Psoas muscle (tissue), 8 donors: Measurements from ENCODE around the gene TYROBP. TPM values are rescaled to one million over a fixed set of nuclear protein-coding genes. Genes with fewer than 3 reads are reported as not detected.

Source experiments
- ATAC-seq, 4 donors: fragments of 200-7000 bp; cut with Tn5 transposase; one replicate each; pipeline ENCODE4 v1.9.1; 2020; ENCODE audit warnings: moderate library complexity in 3 of 4, mild to moderate bottlenecking in 2 of 4
- DNase-seq, 2 donors: peaks; one replicate each; pipeline ENCODE4 v3.0.0-alpha.2; 2020
- H3K27ac ChIP-seq: fragments of 200-600 bp; one replicate; pipeline ENCODE4 v1.8.0; 2022
- H3K27me3 ChIP-seq, 3 donors: fragments of 200-600 bp in 1 of 3; one replicate each; pipeline versions ENCODE4 v1.6.1 to v1.8.0; 2013 to 2022; ENCODE audit warnings: low read length in 2 of 3, mild to moderate bottlenecking in 2 of 3, moderate library complexity in 1 of 3; ENCODE audit not compliant: insufficient read depth in 3 of 3
- H3K36me3 ChIP-seq, 2 donors: fragments of 200-600 bp in 1 of 2; one replicate each; pipeline versions ENCODE4 v1.6.1 to v1.8.0; 2013 to 2022; ENCODE audit warnings: low read depth in 1 of 2, mild to moderate bottlenecking in 1 of 2, moderate library complexity in 1 of 2; ENCODE audit not compliant: insufficient read depth in 1 of 2
- H3K4me1 ChIP-seq: fragments of 200-600 bp; one replicate; pipeline ENCODE4 v1.8.0; 2022
- H3K4me3 ChIP-seq: fragments of 200-600 bp; one replicate; pipeline ENCODE4 v1.8.0; 2022; ENCODE audit warnings: mild to moderate bottlenecking
- H3K9me3 ChIP-seq: fragments of 200-600 bp; one replicate; pipeline ENCODE4 v1.8.0; 2022
- WGBS, 3 donors: extraction: QIAGEN DNeasy Blood & Tissue Kit; methylation state at CpG; one replicate each; pipeline versions ENCODE4 v1.1.6 to v1.1.7; 2013; 5-methylcytosine and 5-hydroxymethylcytosine counted together
- intact Hi-C, 2 donors: fragments of 100-400 bp; cut with DNase I; formaldehyde crosslinking; loops; one replicate each; pipeline versions ENCODE4 v1.11.0 to v1.14.2; 2022
- polyA plus RNA-seq, 3 donors: library from polyadenylated mRNA; stranded (reverse); fragments of 200-250 nt; gene quantifications; one replicate each; pipeline ENCODE4 v1.2.3, GENCODE V29; 2013
- total RNA-seq, 4 donors: library from RNA; stranded (reverse); fragmentation: NEBNext Ultra II Directional in 2 of 4; extraction: Animal tissue kit (Norgen Biotek cat#: 25700) in 2 of 4; gene quantifications; one replicate each; pipeline versions ENCODE4 v1.2.1 to v1.2.4, GENCODE V29; 2021 to 2023
- TF ChIP-seq, protein P1 (sequence below): fragments of 200-600 bp; IDR thresholded peaks from one replicate; pipeline ENCODE4 v1.8.0; 2022; ENCODE audit warnings: antibody characterized with exemption
- donor health status: healthy with polysubstance abuse.
- donor health status: DM: no; HTN: no; CAD: no; lungs with moderate emphysema.
- donor health status: Bipolar disorder and iron deficiency.
- donor health status: healthy.
- donor health status: DM: yes; HTN: yes; CAD: no.
- donor health status: DM: no; HTN: no; CAD: no.
- donor health status: DM: no; HTN: no; CAD: no.
- donor health status: DM: yes; HTN: yes; CAD: no.

The TYROBP gene
- total and polyA plus RNA-seq, 7 donors, result 7.8 to 22.1 (median 11.9) TPM

DNA sequence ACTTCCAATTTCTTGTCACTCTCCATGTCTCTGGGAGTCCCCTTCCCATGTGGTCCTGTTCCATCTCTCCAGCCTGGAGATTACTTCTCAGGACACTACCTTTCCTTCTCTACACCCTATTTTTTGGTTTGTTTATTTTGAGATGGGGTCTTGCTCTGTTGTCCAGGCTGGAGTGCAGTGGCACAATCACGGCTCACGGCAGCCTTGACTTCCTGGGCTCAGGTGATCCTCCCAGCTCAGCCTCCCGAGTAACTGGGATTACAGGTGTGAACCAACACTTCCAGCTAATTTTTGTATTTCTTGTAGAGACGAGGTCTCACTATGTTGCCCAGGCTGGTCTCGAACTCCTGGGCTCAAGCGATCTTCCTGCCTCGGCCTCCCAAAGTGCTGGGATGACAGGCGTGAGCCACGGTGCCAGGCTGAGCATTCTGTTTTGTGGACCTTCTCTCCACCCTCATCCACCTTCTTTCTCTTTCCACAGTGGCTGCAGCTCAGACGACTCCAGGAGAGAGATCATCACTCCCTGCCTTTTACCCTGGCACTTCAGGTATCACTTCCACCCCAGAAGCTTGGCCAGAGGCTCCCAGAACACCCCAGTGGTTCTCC, 5.1 kb downstream of the TYROBP start:
- Histone ChIP-seq H3K27ac (no peak overlapping the region), H3K9me3 (no peaks in the 10 kb centered on the region), H3K27me3 (peaks cover 0 to 4% (median 2%) of the 10 kb centered on the region in 3 donors), H3K36me3 (no peaks in the 10 kb centered on the region), H3K4me3 (peak overlapping the region; percentile 30), H3K4me1 (peaks cover 7% of the 10 kb centered on the region)
- 68 to 71% (median 70%) methylated on average over 10 of the region's 10 CpGs for WGBS, 3 donors
- TF ChIP-seq, protein P1, sequence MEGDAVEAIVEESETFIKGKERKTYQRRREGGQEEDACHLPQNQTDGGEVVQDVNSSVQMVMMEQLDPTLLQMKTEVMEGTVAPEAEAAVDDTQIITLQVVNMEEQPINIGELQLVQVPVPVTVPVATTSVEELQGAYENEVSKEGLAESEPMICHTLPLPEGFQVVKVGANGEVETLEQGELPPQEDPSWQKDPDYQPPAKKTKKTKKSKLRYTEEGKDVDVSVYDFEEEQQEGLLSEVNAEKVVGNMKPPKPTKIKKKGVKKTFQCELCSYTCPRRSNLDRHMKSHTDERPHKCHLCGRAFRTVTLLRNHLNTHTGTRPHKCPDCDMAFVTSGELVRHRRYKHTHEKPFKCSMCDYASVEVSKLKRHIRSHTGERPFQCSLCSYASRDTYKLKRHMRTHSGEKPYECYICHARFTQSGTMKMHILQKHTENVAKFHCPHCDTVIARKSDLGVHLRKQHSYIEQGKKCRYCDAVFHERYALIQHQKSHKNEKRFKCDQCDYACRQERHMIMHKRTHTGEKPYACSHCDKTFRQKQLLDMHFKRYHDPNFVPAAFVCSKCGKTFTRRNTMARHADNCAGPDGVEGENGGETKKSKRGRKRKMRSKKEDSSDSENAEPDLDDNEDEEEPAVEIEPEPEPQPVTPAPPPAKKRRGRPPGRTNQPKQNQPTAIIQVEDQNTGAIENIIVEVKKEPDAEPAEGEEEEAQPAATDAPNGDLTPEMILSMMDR, result no peak
- no peak for DNase-seq
- ATAC-seq, result no peak
- intact Hi-C loops, result no loop called here

DNA sequence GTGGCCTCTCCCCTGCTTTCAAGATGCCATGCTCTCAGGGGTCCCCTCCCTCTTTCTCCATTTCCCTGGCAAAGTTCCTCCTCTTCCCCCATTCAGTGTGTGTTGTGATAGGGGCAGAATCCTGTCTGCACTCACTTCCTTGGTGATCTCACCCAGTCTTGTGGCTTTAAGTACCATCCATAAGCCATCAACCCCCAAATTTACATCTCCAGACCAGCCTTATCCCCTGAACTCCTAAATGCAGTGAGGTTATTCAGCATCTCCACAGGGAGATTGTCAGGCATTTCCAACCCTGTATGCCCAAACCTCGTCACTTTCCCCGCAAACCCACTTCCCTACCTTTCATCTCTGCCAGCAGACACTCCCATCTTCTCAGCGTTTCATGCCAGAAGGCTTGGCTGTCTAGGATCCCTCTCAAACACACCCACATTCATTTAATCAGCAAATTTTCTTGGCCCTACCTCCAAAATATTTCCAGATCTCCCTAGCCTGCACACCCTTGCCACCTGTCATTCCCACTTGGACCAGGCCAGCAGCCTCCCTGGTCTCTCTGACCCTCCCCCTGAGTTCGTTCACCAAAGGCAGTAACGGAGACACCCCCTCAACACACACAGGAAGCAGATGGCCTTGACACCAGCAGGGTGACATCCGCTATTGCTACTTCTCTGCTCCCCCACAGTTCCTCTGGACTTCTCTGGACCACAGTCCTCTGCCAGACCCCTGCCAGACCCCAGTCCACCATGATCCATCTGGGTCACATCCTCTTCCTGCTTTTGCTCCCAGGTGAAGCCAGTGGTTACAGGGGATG, 6.0 kb downstream of the TYROBP start, which contains the start of gene HCST:
HCST (plus strand) TSS at position 676 of the 808 bp plus-strand sequence; CDS start at position 741, 65 bp downstream.
- ATAC-seq, result no peak

DNA sequence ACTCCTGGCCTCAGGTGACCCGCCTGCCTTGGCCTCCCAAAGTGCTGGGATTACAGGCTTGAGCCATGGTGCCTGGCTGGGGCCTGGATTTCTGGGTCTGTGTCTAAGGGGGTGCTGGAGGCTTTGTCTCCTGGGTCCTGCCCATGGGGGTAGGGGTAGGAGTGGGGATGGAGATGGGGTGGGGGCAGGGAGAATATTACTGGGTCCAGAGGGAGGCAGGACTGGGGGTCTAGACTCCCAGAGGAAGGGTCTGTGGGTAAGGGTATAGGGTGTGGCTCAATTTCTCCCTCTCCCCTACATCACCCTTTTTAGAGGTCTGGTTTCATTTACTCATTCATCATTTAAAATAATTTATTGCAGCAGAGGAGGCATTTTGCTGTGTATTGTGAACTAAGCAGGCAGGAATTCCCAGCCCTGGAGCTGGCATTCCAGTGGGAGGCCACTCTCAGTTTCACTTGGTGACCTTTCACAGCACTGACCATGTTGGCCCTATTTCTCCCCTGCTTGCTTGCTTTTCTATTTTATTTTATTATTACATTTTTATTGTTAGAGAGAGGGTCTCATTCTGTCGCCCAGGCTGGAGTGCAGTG, 6.9 kb downstream of the TYROBP start:
- peaks cover 7% of the 10 kb centered on the region for H3K4me1 ChIP-seq

More for the DNA sequence above, 6.0 kb downstream of the TYROBP start, which contains the start of gene HCST:
- Histone ChIP-seq H3K9me3 (no peaks in the 10 kb centered on the region), H3K27ac (no peak within 1 kb of the TSS), H3K4me3 (peak within 1 kb of the TSS; percentile 30), H3K27me3 (peaks cover 0 to 4% (median 2%) of the 10 kb centered on the region in 3 donors), H3K36me3 (no peaks in the 10 kb centered on the region), H3K4me1 (peaks cover 7% of the 10 kb centered on the region)
- 11 to 20% (median 13%) methylated on average over 6 of the region's 6 CpGs for WGBS, 3 donors
- intact Hi-C loops, result no loop called here
- DNase-seq, result no peak
- TF ChIP-seq, protein P1, result no peak

DNA sequence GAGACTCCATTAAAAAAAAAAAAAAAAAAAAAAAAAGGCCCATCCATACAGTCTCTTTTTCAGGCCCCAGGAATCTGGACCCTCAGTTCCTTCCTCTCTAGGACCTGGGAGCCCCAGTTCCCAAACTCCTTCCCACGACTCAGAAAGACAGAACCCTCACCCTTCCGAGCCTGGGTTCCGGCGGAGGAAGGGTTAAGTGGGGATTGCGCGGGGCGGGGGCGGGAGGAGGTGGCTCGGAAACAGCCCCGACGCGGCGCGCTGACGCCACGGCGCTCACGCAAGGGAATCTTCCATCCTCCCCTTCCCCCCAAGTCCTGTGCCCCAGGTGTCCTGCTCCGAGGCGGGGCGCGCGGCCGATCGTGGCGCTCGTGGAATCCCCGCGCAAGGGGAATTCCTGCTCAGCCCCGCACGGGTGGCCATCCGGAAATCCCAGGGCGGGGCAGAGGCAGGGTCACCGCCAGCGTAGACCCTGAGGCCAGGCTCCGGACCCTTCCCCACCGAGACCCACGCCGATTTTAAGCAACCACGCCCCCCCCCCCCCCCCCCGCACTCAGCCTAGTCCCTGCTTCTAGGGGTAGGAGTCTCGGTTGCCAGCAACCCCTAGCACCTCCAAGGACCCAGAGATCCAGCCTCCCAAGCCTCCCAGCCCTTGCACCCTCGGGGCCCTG, 8.4 kb downstream of the TYROBP start:
- peak overlapping the region; percentile 41 for H3K27ac ChIP-seq
- DNase-seq (peak; percentile 81 to 86), ATAC-seq (peak; percentile 81 to 95 (median 87))
- TF ChIP-seq, protein P1, result no peak
- intact Hi-C loops, result no loop called here
- WGBS, 3 donors, result 0 to 1% (median 0%) methylated on average over 26 to 43 of the region's 43 CpGs
- peak overlapping the region; percentile 81 for H3K4me3 ChIP-seq
- peaks cover 0 to 15% of the 10 kb centered on the region in 2 donors for H3K36me3 ChIP-seq
- H3K9me3 ChIP-seq, result no peaks in the 10 kb centered on the region
- peaks cover 7% of the 10 kb centered on the region for H3K4me1 ChIP-seq
- H3K27me3 ChIP-seq, result peaks cover 0 to 4% (median 2%) of the 10 kb centered on the region in 3 donors

More for the DNA sequence above, 6.9 kb downstream of the TYROBP start:
- Histone ChIP-seq H3K27ac (peak overlapping the region; percentile 41), H3K27me3 (peaks cover 0 to 4% (median 2%) of the 10 kb centered on the region in 3 donors), H3K36me3 (peaks cover 0 to under 1% of the 10 kb centered on the region in 2 donors), H3K9me3 (no peaks in the 10 kb centered on the region), H3K4me3 (peak overlapping the region; percentile 81)
- ATAC-seq, result no peak
- intact Hi-C loops, result no loop called here
- TF ChIP-seq, protein P1, result no peak
- DNase-seq, result no peak
- WGBS, 3 donors, result 53 to 74% (median 59%) methylated on average over 2 of the region's 2 CpGs
